Astrocyte (in vitro differentiated cells and primary cell): Measurements from ENCODE around the gene ALK.

ENCODE experiments used
- EZH2 ChIP-seq: IDR thresholded peaks from 2 replicates; pipeline ENCODE4 v1.6.1; 2012; ENCODE audit warnings: mild to moderate bottlenecking, low read length, inconsistent platforms; ENCODE audit not compliant: insufficient read depth
- TF ChIP-seq, protein P1 (sequence below): IDR thresholded peaks from 2 replicates; pipeline ENCODE4 v1.5.1; 2011; ENCODE audit warnings: low read depth, mild to moderate bottlenecking, inconsistent platforms, low read length, moderate library complexity; ENCODE audit not compliant: insufficient read depth

GRCh38 chr2:29496198-29496597 lies 425.2 kb downstream of the ALK start:
- TF ChIP-seq, protein P1, sequence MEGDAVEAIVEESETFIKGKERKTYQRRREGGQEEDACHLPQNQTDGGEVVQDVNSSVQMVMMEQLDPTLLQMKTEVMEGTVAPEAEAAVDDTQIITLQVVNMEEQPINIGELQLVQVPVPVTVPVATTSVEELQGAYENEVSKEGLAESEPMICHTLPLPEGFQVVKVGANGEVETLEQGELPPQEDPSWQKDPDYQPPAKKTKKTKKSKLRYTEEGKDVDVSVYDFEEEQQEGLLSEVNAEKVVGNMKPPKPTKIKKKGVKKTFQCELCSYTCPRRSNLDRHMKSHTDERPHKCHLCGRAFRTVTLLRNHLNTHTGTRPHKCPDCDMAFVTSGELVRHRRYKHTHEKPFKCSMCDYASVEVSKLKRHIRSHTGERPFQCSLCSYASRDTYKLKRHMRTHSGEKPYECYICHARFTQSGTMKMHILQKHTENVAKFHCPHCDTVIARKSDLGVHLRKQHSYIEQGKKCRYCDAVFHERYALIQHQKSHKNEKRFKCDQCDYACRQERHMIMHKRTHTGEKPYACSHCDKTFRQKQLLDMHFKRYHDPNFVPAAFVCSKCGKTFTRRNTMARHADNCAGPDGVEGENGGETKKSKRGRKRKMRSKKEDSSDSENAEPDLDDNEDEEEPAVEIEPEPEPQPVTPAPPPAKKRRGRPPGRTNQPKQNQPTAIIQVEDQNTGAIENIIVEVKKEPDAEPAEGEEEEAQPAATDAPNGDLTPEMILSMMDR, result no peak
- no peak for TF ChIP-seq EZH2
